Left lung (tissue), 10 donors: ENCODE measurements around the gene IMP4. TPM values are rescaled to one million over a fixed set of nuclear protein-coding genes. Genes with fewer than 3 reads are reported as not detected.

Experiments used
- ATAC-seq: fragments of 200-7000 bp; cut with Tn5 transposase; one replicate; pipeline ENCODE4 v1.9.1; 2020; ENCODE audit warnings: moderate library complexity
- DNase-seq, 4 donors: peaks; one replicate each; pipeline ENCODE4 v3.0.0-alpha.2; 2013 to 2020
- H3K27ac ChIP-seq, 2 donors: fragments of 200-600 bp; sonication (generic) in 1 of 2; one replicate each; pipeline versions ENCODE4 v1.5.0 to v1.8.0; 2020 to 2021
- H3K27me3 ChIP-seq, 2 donors: fragments of 200-600 bp; sonication (generic) in 1 of 2; one replicate each; pipeline versions ENCODE4 v1.5.0 to v1.8.0; 2020 to 2021
- H3K36me3 ChIP-seq, 2 donors: fragments of 200-600 bp; sonication (generic) in 1 of 2; one replicate each; pipeline versions ENCODE4 v1.5.0 to v1.8.0; 2020 to 2021
- H3K4me1 ChIP-seq, 2 donors: fragments of 200-600 bp; one replicate each; pipeline ENCODE4 v1.8.0; 2021
- H3K4me3 ChIP-seq, 2 donors: fragments of 200-600 bp; sonication (generic) in 1 of 2; one replicate each; pipeline versions ENCODE4 v1.5.0 to v1.8.0; 2020 to 2021; ENCODE audit warnings: mild to moderate bottlenecking in 1 of 2
- H3K9me3 ChIP-seq, 2 donors: fragments of 200-600 bp; sonication (generic) in 1 of 2; one replicate each; pipeline versions ENCODE4 v1.5.0 to v1.8.0; 2020 to 2021
- intact Hi-C, 2 donors: fragments of 100-400 bp; cut with DNase I; formaldehyde crosslinking; loops; one replicate each; pipeline versions ENCODE4 v1.11.2 to v1.14.2; 2022
- polyA plus RNA-seq, 6 donors: library from polyadenylated mRNA; unstranded; fragments of 120-200 nt; gene quantifications; one replicate each; pipeline ENCODE4 v1.2.1, GENCODE V29; 2013; ENCODE audit not compliant: insufficient read length in 6 of 6
- total RNA-seq, 2 donors: library from RNA; stranded (reverse); fragmentation: NEBNext Ultra II Directional; extraction: Animal tissue kit (Norgen Biotek cat#: 25700); gene quantifications; one replicate each; pipeline ENCODE4 v1.2.1, GENCODE V29; 2021
- TF ChIP-seq, protein P1 (sequence below), 2 donors: fragments of 200-600 bp; sonication (generic) in 1 of 2; IDR thresholded peaks; one replicate each; pipeline versions ENCODE4 v1.5.0 to v1.8.0; 2021; ENCODE audit warnings: antibody characterized with exemption in 2 of 2
- donor health status: DM: no; HTN: yes; CAD: no.
- donor health status: DM: no; HTN: no; CAD: no.

Gene IMP4
- total and polyA plus RNA-seq, 8 donors, result 29.2 to 82.2 (median 34.3) TPM

GRCh38 chr2:130335226-130335625, 7.5 kb upstream of the IMP4 start:
- DNase-seq (no peak), ATAC-seq (no peak)
- TF ChIP-seq, protein P1, sequence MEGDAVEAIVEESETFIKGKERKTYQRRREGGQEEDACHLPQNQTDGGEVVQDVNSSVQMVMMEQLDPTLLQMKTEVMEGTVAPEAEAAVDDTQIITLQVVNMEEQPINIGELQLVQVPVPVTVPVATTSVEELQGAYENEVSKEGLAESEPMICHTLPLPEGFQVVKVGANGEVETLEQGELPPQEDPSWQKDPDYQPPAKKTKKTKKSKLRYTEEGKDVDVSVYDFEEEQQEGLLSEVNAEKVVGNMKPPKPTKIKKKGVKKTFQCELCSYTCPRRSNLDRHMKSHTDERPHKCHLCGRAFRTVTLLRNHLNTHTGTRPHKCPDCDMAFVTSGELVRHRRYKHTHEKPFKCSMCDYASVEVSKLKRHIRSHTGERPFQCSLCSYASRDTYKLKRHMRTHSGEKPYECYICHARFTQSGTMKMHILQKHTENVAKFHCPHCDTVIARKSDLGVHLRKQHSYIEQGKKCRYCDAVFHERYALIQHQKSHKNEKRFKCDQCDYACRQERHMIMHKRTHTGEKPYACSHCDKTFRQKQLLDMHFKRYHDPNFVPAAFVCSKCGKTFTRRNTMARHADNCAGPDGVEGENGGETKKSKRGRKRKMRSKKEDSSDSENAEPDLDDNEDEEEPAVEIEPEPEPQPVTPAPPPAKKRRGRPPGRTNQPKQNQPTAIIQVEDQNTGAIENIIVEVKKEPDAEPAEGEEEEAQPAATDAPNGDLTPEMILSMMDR (IDR thresholded peaks at IDR 0.05), result no peak
- Histone ChIP-seq H3K9me3 (no peaks in the 10 kb centered on the region), H3K4me3 (no peak overlapping the region), H3K27me3 (peaks cover 10 to 21% of the 10 kb centered on the region in 2 donors), H3K4me1 (peaks cover 2 to 8% of the 10 kb centered on the region in 2 donors), H3K27ac (no peak overlapping the region), H3K36me3 (peaks cover 0 to 16% of the 10 kb centered on the region in 2 donors)
- intact Hi-C loops, result no loop called here

DNA sequence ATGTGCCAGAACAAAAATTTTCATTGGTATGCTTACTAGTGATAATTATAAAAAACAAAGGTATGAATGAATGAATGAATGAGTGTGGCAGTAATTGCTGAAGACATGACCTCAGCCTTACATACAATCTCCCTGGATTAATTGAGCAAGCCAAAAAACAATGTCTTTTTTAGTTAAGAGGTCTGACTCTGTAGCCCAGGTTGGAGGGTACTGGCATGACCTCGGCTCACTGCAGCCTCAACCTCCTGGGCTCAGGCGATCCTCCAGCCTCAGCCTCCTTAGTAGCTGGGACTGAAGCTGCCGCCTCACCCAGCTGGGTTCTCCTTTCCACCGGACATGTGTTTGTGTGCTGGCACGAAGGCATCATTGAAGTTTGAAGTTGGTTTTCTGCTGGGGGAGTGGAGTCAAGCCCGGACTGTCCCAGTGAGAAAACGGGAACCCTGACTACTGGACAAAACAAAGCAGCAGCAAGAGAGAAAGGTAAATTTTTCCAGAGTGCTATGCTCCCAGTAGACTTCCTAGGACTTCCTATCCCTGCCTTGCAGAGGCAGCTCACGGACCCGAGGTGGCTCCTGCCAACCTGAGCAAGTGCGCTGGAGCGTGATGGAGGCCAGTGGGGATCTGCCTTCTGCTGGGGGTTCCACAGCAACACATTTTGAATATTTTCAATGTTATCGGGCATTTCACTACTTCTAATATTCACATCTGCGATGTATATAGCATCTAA, 6.4 kb upstream of the IMP4 start:
- DNase-seq (no peak), ATAC-seq (no peak)
- Histone ChIP-seq H3K4me1 (peaks cover 7 to 14% of the 10 kb centered on the region in 2 donors), H3K4me3 (no peak overlapping the region), H3K27me3 (peaks cover 4 to 11% of the 10 kb centered on the region in 2 donors), H3K9me3 (no peaks in the 10 kb centered on the region), H3K36me3 (peaks cover 0 to 16% of the 10 kb centered on the region in 2 donors), H3K27ac (no peak overlapping the region)
- TF ChIP-seq, protein P1 (IDR thresholded peaks at IDR 0.05), result no peak
- intact Hi-C loops, result no loop called here

GRCh38 chr2:130336877-130337734, 5.6 kb upstream of the IMP4 start:
- ATAC-seq (peak; percentile 65), DNase-seq (peak; percentile 79 to 92 (median 82))
- intact Hi-C loops, result no loop called here
- H3K9me3 ChIP-seq, result no peaks in the 10 kb centered on the region
- TF ChIP-seq, protein P1 (IDR thresholded peaks at IDR 0.05), result no peak
- H3K36me3 ChIP-seq, result peaks cover 0 to 16% of the 10 kb centered on the region in 2 donors
- H3K4me1 ChIP-seq, result peaks cover 9 to 17% of the 10 kb centered on the region in 2 donors
- H3K27ac ChIP-seq, result peak overlapping the region in 1 of 2 donors; percentile 13
- peak overlapping the region in 1 of 2 donors; percentile 19 for H3K4me3 ChIP-seq
- peaks cover 2 to 4% of the 10 kb centered on the region in 2 donors for H3K27me3 ChIP-seq

DNA sequence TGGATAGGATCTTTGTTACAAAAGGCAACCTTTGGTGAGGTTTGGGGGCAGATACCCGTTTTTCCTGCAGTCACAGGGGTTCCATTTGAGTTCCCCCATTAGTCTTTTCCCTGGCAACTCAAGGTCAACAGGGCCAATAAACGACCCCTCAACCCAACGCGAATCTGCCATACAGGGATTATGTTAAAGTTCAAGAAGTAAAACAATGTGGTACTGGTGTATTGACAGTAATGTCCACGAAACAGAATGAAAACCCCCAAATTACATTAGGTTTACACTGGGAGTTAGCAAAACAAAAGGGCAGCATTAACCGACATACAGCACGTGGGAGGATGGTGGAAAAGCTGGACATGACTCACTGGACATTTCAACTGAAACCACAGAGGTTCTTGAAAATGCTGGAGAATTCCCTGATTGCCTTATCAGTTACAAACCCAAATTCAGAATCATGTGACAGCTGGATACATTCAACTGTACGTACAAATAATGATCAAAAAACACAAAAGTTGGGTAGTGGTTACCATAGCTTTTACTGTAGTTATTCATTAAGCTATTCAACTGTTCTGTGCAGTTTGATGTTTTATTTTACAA, 4.9 kb upstream of the IMP4 start:
- H3K9me3 ChIP-seq, result no peaks in the 10 kb centered on the region
- intact Hi-C loops, result no loop called here
- peaks cover 0 to 16% of the 10 kb centered on the region in 2 donors for H3K36me3 ChIP-seq
- no peak overlapping the region for H3K4me3 ChIP-seq
- TF ChIP-seq, protein P1 (IDR thresholded peaks at IDR 0.05), result no peak
- ATAC-seq, result no peak
- peaks cover 7 to 10% of the 10 kb centered on the region in 2 donors for H3K4me1 ChIP-seq
- H3K27me3 ChIP-seq, result no peaks in the 10 kb centered on the region
- DNase-seq, result no peak
- peak overlapping the region in 1 of 2 donors; percentile 13 for H3K27ac ChIP-seq
